Lower leg skin (tissue), 3 donors: ENCODE data around the gene ARFIP1.

Source experiments
- POLR2A ChIP-seq, 2 donors: fragments of 450-650 bp; IDR thresholded peaks; one replicate each; pipeline ENCODE4 v1.6.1; 2016 to 2017; ENCODE audit warnings: antibody characterized with exemption in 2 of 2, mild to moderate bottlenecking in 1 of 2, moderate library complexity in 1 of 2
- TF ChIP-seq, protein P1 (sequence below), 3 donors: fragments of 450-650 bp; IDR thresholded peaks; one replicate each; pipeline ENCODE4 v1.5.1; 2016; ENCODE audit warnings: antibody characterized with exemption in 3 of 3, mild to moderate bottlenecking in 3 of 3, moderate library complexity in 2 of 3

DNA sequence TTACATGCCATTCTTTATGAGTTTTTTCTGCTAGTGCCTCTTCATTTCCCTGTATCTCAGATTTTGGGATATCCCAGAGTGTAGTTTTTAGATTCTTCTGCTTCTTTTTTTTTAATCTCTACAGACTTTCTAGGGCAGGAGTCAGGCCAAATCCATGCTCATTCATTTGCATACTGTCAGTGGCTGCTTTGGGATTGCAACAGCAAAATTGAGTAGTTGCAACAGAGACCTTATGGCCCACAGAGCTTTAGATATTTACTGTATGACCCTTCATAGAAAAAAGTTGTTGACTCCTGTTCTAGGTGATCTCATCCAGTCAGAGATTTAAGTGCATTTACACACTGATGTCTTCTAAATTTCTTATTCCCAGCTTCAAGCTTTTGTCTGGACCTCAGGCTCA, 35.3 kb downstream of the ARFIP1 start:
- TF ChIP-seq, protein P1, sequence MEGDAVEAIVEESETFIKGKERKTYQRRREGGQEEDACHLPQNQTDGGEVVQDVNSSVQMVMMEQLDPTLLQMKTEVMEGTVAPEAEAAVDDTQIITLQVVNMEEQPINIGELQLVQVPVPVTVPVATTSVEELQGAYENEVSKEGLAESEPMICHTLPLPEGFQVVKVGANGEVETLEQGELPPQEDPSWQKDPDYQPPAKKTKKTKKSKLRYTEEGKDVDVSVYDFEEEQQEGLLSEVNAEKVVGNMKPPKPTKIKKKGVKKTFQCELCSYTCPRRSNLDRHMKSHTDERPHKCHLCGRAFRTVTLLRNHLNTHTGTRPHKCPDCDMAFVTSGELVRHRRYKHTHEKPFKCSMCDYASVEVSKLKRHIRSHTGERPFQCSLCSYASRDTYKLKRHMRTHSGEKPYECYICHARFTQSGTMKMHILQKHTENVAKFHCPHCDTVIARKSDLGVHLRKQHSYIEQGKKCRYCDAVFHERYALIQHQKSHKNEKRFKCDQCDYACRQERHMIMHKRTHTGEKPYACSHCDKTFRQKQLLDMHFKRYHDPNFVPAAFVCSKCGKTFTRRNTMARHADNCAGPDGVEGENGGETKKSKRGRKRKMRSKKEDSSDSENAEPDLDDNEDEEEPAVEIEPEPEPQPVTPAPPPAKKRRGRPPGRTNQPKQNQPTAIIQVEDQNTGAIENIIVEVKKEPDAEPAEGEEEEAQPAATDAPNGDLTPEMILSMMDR (IDR thresholded peaks at IDR 0.05): no peak
- TF ChIP-seq POLR2A (IDR thresholded peaks at IDR 0.05): no peak
